GM19324 (cell line): ENCODE results near the gene SLC4A4.

Source experiments
- ATAC-seq: cut with Tn5 transposase; IDR thresholded peaks from one replicate; pipeline ENCODE4 v1.9.1; 2021; ENCODE audit warnings: mild to moderate bottlenecking, moderate library complexity; ENCODE audit not compliant: unreplicated experiment, low FRiP score

The SLC4A4 gene

GRCh38 chr4:71338846-71339593, at the start of gene SLC4A4:
SLC4A4 (plus strand) TSS chr4:71339020.
- ATAC-seq: peak; percentile 95

- no peak for ATAC-seq
Measured at GRCh38 chr4:71290074-71290473, 48.7 kb upstream of the SLC4A4 start.

GRCh38 chr4:71290476-71290875, 48.3 kb upstream of the SLC4A4 start:
- ATAC-seq: no peak

GRCh38 chr4:71292228-71292627, 46.6 kb upstream of the SLC4A4 start:
- ATAC-seq: no peak

- ATAC-seq: no peak
Measured at GRCh38 chr4:71293705-71294104, 45.1 kb upstream of the SLC4A4 start.

GRCh38 chr4:71294301-71294700, 44.5 kb upstream of the SLC4A4 start:
- ATAC-seq: no peak

- ATAC-seq: no peak
Measured at GRCh38 chr4:71296945-71297344, 41.9 kb upstream of the SLC4A4 start.

- ATAC-seq: no peak
Measured at GRCh38 chr4:71300362-71300761, 38.5 kb upstream of the SLC4A4 start.

GRCh38 chr4:71300964-71301363, 37.9 kb upstream of the SLC4A4 start:
- ATAC-seq: no peak

GRCh38 chr4:71303287-71303686, 35.5 kb upstream of the SLC4A4 start:
- no peak for ATAC-seq

GRCh38 chr4:71303850-71304249, 35.0 kb upstream of the SLC4A4 start:
- no peak for ATAC-seq

GRCh38 chr4:71304289-71304850, 34.5 kb upstream of the SLC4A4 start:
- no peak for ATAC-seq

GRCh38 chr4:71307729-71308128, 31.1 kb upstream of the SLC4A4 start:
- ATAC-seq: no peak

GRCh38 chr4:71322425-71322824, 16.4 kb upstream of the SLC4A4 start:
- ATAC-seq: no peak

GRCh38 chr4:71333368-71333767, 5.5 kb upstream of the SLC4A4 start:
- no peak for ATAC-seq

GRCh38 chr4:71333960-71334359, 4.9 kb upstream of the SLC4A4 start:
- ATAC-seq: no peak

GRCh38 chr4:71334465-71334882, 4.3 kb upstream of the SLC4A4 start:
- no peak for ATAC-seq

GRCh38 chr4:71343670-71344466, 5.0 kb downstream of the SLC4A4 start:
- ATAC-seq: no peak

- no peak for ATAC-seq
Measured at GRCh38 chr4:71346710-71347109, 7.9 kb downstream of the SLC4A4 start.

GRCh38 chr4:71348586-71348985, 9.8 kb downstream of the SLC4A4 start:
- ATAC-seq: no peak

- ATAC-seq: no peak
Measured at GRCh38 chr4:71355045-71355444, 16.2 kb downstream of the SLC4A4 start.

- no peak for ATAC-seq
Measured at GRCh38 chr4:71355971-71356370, 17.2 kb downstream of the SLC4A4 start.
